KG1 (cell line): Measurements from ENCODE around the gene PRDM12.

Experiments used
- DNase-seq: peaks from one replicate; lab custom pipeline; 2025; lab: John Stamatoyannopoulos, UW

PRDM12 gene

GRCh38 chr9:130729145-130729544 is 64.8 kb downstream of the PRDM12 start:
- no peak for DNase-seq

- DNase-seq, result no peak
These were observed 67.0 kb downstream of the PRDM12 start for GRCh38 chr9:130731355-130731754.

GRCh38 chr9:130732136-130732535 is 67.7 kb downstream of the PRDM12 start:
- no peak for DNase-seq
